ENCODE data around the gene GSAP.

Gene GSAP

DNA sequence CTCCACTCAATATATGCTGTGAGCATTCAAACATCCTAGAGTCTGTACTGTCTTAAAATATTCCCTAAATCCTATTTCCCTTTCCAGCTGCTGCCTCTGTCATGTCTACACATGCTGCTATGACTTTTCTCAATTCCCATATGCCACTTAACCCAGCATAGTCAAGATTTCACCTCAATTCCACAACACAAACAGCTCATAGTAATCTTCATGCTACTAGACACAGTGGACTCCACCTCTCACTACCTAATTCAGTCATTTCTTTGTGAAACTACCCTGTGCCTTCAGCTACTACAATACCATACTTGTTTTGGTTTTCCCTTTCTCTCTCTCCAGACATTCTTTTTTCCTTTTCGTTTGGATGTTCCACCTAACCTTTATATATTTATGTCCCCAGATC lies 45.5 kb downstream of the GSAP start:
- H3K36me3 ChIP-seq (ENCODE audit: insufficient read depth, low read length): no peaks in the 10 kb centered on the region
- no peak overlapping the region for H2AFZ ChIP-seq (ENCODE audit: low read length)
- H3K9me3 ChIP-seq (ENCODE audit: low read length): no peaks in the 10 kb centered on the region
- no peaks in the 10 kb centered on the region for H3K79me2 ChIP-seq (ENCODE audit: insufficient read depth, low read length)
- TF ChIP-seq EZH2 (IDR thresholded peaks at IDR 0.05; ENCODE audit: borderline replicate concordance, low read length): no peak
- TF ChIP-seq, protein P1, sequence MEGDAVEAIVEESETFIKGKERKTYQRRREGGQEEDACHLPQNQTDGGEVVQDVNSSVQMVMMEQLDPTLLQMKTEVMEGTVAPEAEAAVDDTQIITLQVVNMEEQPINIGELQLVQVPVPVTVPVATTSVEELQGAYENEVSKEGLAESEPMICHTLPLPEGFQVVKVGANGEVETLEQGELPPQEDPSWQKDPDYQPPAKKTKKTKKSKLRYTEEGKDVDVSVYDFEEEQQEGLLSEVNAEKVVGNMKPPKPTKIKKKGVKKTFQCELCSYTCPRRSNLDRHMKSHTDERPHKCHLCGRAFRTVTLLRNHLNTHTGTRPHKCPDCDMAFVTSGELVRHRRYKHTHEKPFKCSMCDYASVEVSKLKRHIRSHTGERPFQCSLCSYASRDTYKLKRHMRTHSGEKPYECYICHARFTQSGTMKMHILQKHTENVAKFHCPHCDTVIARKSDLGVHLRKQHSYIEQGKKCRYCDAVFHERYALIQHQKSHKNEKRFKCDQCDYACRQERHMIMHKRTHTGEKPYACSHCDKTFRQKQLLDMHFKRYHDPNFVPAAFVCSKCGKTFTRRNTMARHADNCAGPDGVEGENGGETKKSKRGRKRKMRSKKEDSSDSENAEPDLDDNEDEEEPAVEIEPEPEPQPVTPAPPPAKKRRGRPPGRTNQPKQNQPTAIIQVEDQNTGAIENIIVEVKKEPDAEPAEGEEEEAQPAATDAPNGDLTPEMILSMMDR (IDR thresholded peaks at IDR 0.05; ENCODE audit: low read length): no peak
- no peaks in the 10 kb centered on the region for H3K9me2 ChIP-seq (ENCODE audit: low read depth, low read length)
- H3K27ac ChIP-seq (ENCODE audit: low read depth, low read length, poor library complexity, severe bottlenecking): no peak overlapping the region
- H4K20me1 ChIP-seq (ENCODE audit: insufficient read depth, low read length): no peaks in the 10 kb centered on the region
- H3K9ac ChIP-seq (ENCODE audit: low read length): no peak overlapping the region
- H3K4me2 ChIP-seq (ENCODE audit: low read length): no peak overlapping the region
- H3K4me3 ChIP-seq (ENCODE audit: low read depth, low read length, poor library complexity, severe bottlenecking): no peak overlapping the region
- no peaks in the 10 kb centered on the region for H3F3A ChIP-seq (ENCODE audit: insufficient read depth, low read length)
- H3K4me1 ChIP-seq (ENCODE audit: insufficient read depth, low read length, severe bottlenecking): no peaks in the 10 kb centered on the region
- no peaks in the 10 kb centered on the region for H3K27me3 ChIP-seq (ENCODE audit: insufficient read depth, low read length)

GRCh38 chr7:77368974-77369373 lies 47.2 kb downstream of the GSAP start:
- no peaks in the 10 kb centered on the region for H3K36me3 ChIP-seq (ENCODE audit: insufficient read depth, low read length)
- TF ChIP-seq EZH2 (IDR thresholded peaks at IDR 0.05; ENCODE audit: borderline replicate concordance, low read length): no peak
- TF ChIP-seq, protein P1 (IDR thresholded peaks at IDR 0.05; ENCODE audit: low read length): peak; percentile 57

DNA sequence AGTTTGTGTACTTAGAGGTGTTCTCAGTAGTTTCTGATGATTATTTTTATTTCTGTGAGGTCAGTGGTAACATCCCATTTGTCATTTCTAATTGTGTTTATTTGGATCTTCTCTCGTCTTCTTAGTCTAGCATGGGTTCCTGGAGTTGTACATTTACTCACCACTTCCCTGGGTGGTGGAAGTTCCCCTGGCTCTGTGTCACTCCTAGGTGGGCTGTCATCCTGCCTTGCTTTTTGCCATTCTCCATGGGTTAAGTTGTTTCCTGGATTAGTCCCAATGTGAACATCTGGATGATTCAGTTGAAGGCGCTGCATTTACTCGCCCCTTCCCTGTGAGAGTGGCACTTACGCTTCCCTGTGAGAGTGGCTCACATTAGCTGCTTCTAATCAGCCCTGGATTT lies 48.2 kb downstream of the GSAP start:
- TF ChIP-seq EZH2 (IDR thresholded peaks at IDR 0.05; ENCODE audit: borderline replicate concordance, low read length): no peak
- TF ChIP-seq, protein P1 (IDR thresholded peaks at IDR 0.05; ENCODE audit: low read length): no peak
- Histone ChIP-seq H3K27me3 (ENCODE audit: insufficient read depth, low read length) (no peaks in the 10 kb centered on the region), H4K20me1 (ENCODE audit: insufficient read depth, low read length) (no peaks in the 10 kb centered on the region), H3K4me2 (ENCODE audit: low read length) (no peak overlapping the region), H3K9me2 (ENCODE audit: low read depth, low read length) (no peaks in the 10 kb centered on the region), H3K9ac (ENCODE audit: low read length) (no peak overlapping the region), H3K9me3 (ENCODE audit: low read length) (no peaks in the 10 kb centered on the region), H3K79me2 (ENCODE audit: insufficient read depth, low read length) (no peaks in the 10 kb centered on the region), H3K4me1 (ENCODE audit: insufficient read depth, low read length, severe bottlenecking) (no peaks in the 10 kb centered on the region), H3K27ac (ENCODE audit: low read depth, low read length, poor library complexity, severe bottlenecking) (no peak overlapping the region), H3F3A (ENCODE audit: insufficient read depth, low read length) (no peaks in the 10 kb centered on the region), H2AFZ (ENCODE audit: low read length) (no peak overlapping the region), H3K4me3 (ENCODE audit: low read depth, low read length, poor library complexity, severe bottlenecking) (no peak overlapping the region), H3K36me3 (ENCODE audit: insufficient read depth, low read length) (no peaks in the 10 kb centered on the region)

More at GRCh38 chr7:77368974-77369373, 47.2 kb downstream of the GSAP start:
- Histone ChIP-seq H3K9me3 (ENCODE audit: low read length) (no peaks in the 10 kb centered on the region), H3K9me2 (ENCODE audit: low read depth, low read length) (no peaks in the 10 kb centered on the region), H2AFZ (ENCODE audit: low read length) (no peak overlapping the region), H4K20me1 (ENCODE audit: insufficient read depth, low read length) (no peaks in the 10 kb centered on the region), H3K27ac (ENCODE audit: low read depth, low read length, poor library complexity, severe bottlenecking) (no peak overlapping the region), H3K4me2 (ENCODE audit: low read length) (no peak overlapping the region), H3K4me1 (ENCODE audit: insufficient read depth, low read length, severe bottlenecking) (no peaks in the 10 kb centered on the region), H3K79me2 (ENCODE audit: insufficient read depth, low read length) (no peaks in the 10 kb centered on the region), H3K9ac (ENCODE audit: low read length) (no peak overlapping the region), H3F3A (ENCODE audit: insufficient read depth, low read length) (no peaks in the 10 kb centered on the region), H3K4me3 (ENCODE audit: low read depth, low read length, poor library complexity, severe bottlenecking) (no peak overlapping the region), H3K27me3 (ENCODE audit: insufficient read depth, low read length) (no peaks in the 10 kb centered on the region)

All from OCI-LY1 (cell line).